Thyroid gland (tissue), 4 donors: Measurements from ENCODE around the gene FMN1. TPM values are rescaled to one million over a fixed set of nuclear protein-coding genes. Genes with fewer than 3 reads are reported as not detected.

ENCODE experiments used
- DNase-seq, 2 donors: peaks; one replicate each; pipeline ENCODE4 v3.0.0-alpha.2; 2019
- H3K27ac ChIP-seq, 3 donors: fragments of 200-600 bp; sonication (generic); 1 replicate in 2 of 3; 2 replicates in 1 of 3; pipeline ENCODE4 v1.5.1; 2016 to 2019; ENCODE audit warnings: mild to moderate bottlenecking in 1 of 3, moderate library complexity in 1 of 3
- H3K27me3 ChIP-seq: fragments of 200-600 bp; sonication (generic); one replicate; pipeline ENCODE4 v1.5.1; 2019
- H3K36me3 ChIP-seq, 2 donors: fragments of 200-600 bp; sonication (generic); one replicate each; pipeline ENCODE4 v1.5.1; 2016 to 2019
- H3K4me1 ChIP-seq, 2 donors: fragments of 200-600 bp; sonication (generic); one replicate each; pipeline ENCODE4 v1.5.1; 2017 to 2019
- H3K4me3 ChIP-seq, 3 donors: fragments of 200-600 bp; sonication (generic); replicated peaks in 1 of 3; 1 replicate in 2 of 3; 2 replicates in 1 of 3; pipeline ENCODE4 v1.5.1; 2016; ENCODE audit warnings: mild to moderate bottlenecking in 1 of 3
- H3K9me3 ChIP-seq: fragments of 200-600 bp; sonication (generic); one replicate; pipeline ENCODE4 v1.5.1; 2017
- POLR2A ChIP-seq, 2 donors: fragments of 450-650 bp; IDR thresholded peaks; one replicate each; pipeline ENCODE4 v1.6.1; 2017; ENCODE audit warnings: antibody characterized with exemption in 2 of 2, mild to moderate bottlenecking in 2 of 2, moderate library complexity in 1 of 2
- WGBS, 2 donors: methylation state at CpG; one replicate each; pipeline ENCODE4 v1.1.5; 2017; 5-methylcytosine and 5-hydroxymethylcytosine counted together
- intact Hi-C: fragments of 100-400 bp; cut with DNase I; formaldehyde crosslinking; loops from one replicate; pipeline ENCODE4 v1.15.1; 2023
- total RNA-seq, 4 donors: library from RNA; depleted of rRNA; stranded (reverse); fragments of >200 nt; gene quantifications; one replicate each; pipeline ENCODE4 v1.2.3, GENCODE V29; 2016
- TF ChIP-seq, protein P1 (sequence below), 6 experiments: fragments of 200-600 bp in 3 of 6; fragments of 450-650 bp in 3 of 6; sonication (generic) in 3 of 6; IDR thresholded peaks; one replicate each; pipeline ENCODE4 v1.5.1; 2016 to 2019; ENCODE audit warnings: antibody characterized with exemption in 6 of 6, mild to moderate bottlenecking in 2 of 6, inconsistent platforms in 1 of 6, moderate library complexity in 1 of 6

Gene FMN1
- total RNA-seq, 4 donors from 2014 or later: 13.8 to 28.3 (median 22.5) TPM

DNA sequence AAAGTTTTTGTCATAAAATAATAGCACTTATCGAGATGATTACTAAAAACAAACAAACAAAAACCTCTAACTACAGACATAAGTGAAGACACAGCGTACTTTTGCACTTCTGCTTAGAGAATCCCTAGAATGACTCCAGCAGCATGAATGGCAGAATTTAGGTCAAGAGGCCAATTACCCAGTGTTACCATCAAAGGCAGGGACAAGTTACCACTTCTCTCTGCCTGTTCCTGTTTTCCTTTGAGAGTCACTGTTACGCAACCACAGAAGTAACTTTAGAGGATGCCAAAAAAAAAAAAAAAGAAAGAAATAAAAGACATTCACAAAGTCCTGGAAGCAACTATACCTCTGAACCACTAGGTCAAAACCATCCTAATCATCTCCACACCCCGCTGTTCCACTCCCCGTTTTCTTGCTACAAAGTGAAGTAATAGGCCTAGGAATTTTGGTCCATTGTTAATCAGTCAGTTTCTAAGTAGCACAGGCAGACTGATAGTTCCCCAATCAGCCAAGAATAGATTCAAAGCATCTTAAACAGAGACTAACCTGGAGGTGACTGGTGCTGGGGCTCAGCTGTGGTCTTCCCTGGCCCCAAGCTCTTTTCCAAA is 41.9 kb downstream of the FMN1 start:
- no peak for TF ChIP-seq POLR2A (IDR thresholded peaks at IDR 0.05)
- TF ChIP-seq, protein P1, sequence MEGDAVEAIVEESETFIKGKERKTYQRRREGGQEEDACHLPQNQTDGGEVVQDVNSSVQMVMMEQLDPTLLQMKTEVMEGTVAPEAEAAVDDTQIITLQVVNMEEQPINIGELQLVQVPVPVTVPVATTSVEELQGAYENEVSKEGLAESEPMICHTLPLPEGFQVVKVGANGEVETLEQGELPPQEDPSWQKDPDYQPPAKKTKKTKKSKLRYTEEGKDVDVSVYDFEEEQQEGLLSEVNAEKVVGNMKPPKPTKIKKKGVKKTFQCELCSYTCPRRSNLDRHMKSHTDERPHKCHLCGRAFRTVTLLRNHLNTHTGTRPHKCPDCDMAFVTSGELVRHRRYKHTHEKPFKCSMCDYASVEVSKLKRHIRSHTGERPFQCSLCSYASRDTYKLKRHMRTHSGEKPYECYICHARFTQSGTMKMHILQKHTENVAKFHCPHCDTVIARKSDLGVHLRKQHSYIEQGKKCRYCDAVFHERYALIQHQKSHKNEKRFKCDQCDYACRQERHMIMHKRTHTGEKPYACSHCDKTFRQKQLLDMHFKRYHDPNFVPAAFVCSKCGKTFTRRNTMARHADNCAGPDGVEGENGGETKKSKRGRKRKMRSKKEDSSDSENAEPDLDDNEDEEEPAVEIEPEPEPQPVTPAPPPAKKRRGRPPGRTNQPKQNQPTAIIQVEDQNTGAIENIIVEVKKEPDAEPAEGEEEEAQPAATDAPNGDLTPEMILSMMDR (IDR thresholded peaks at IDR 0.05): peak in 2 of 6 experiments; percentile 18 to 22
- Histone ChIP-seq H3K27me3 (no peaks in the 10 kb centered on the region), H3K4me1 (peaks cover 0 to 4% of the 10 kb centered on the region in 2 donors), H3K27ac (peak overlapping the region; percentile 28 to 60 (median 31)), H3K36me3 (no peaks in the 10 kb centered on the region), H3K4me3 (no peak overlapping the region), H3K9me3 (no peaks in the 10 kb centered on the region)
- 40 to 49% methylated on average over 5 of the region's 5 CpGs for WGBS, 2 donors
- intact Hi-C loops: no loop called here
- DNase-seq: peak; percentile 22 to 45

DNA sequence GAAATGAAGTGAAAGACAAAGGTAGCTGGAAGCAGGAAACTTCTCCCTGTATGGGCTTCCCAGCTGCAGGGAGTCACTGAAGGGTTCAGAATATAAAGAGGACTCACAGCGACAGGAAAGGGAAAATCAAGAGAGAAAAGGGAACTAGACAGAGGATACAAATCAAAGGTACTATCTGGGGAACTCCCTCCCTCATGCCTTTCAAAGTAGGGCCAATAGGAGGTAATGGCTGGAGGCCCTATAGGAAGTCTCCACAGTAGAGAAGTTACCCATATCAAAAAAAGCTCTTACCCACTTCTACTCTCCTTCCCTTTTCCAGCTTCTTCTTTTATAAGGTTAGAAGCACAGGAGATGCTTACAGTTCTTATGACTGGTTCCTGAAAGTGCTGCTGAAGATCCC is 43.5 kb downstream of the FMN1 start:
- WGBS, 2 donors: 68 to 75% methylated on average over 1 of the region's 1 CpG
- no peaks in the 10 kb centered on the region for H3K36me3 ChIP-seq
- H3K27ac ChIP-seq: no peak overlapping the region
- peaks cover 0 to 4% of the 10 kb centered on the region in 2 donors for H3K4me1 ChIP-seq
- no peak for TF ChIP-seq POLR2A (IDR thresholded peaks at IDR 0.05)
- TF ChIP-seq, protein P1 (IDR thresholded peaks at IDR 0.05): no peak
- DNase-seq: no peak
- no peaks in the 10 kb centered on the region for H3K9me3 ChIP-seq
- no peak overlapping the region for H3K4me3 ChIP-seq
- intact Hi-C loops: no loop called here
- H3K27me3 ChIP-seq: no peaks in the 10 kb centered on the region

DNA sequence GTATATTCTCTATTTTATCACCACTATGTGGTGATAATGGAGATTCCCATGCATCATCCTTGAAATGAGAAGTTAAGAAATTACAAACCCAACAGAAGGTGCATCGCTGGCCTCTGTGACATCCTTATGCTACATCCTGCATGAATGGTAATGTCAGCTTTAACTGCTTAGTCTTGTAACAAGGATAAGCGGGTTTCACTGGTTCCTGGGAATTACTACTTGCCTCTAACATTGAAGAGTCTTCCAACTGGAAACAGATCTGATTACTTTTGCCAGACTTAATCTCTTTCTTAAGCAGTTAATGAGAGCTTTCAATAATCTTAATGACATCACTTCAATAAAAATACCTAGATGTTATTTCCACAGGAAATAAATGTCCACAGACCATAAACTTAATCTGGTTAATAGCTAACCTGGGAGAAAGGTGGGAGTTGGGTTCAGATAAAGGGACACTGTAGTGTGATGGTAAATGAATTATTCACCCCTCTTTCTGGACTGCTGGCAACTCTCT is 44.0 kb downstream of the FMN1 start:
- Histone ChIP-seq H3K9me3 (no peaks in the 10 kb centered on the region), H3K4me3 (no peak overlapping the region), H3K36me3 (no peaks in the 10 kb centered on the region), H3K27ac (no peak overlapping the region), H3K27me3 (no peaks in the 10 kb centered on the region), H3K4me1 (peaks cover 0 to 4% of the 10 kb centered on the region in 2 donors)
- no peak for TF ChIP-seq POLR2A (IDR thresholded peaks at IDR 0.05)
- TF ChIP-seq, protein P1 (IDR thresholded peaks at IDR 0.05): no peak
- DNase-seq: no peak
- intact Hi-C loops: no loop called here
- WGBS, 2 donors: 88 to 95% methylated on average over 2 of the region's 2 CpGs

DNA sequence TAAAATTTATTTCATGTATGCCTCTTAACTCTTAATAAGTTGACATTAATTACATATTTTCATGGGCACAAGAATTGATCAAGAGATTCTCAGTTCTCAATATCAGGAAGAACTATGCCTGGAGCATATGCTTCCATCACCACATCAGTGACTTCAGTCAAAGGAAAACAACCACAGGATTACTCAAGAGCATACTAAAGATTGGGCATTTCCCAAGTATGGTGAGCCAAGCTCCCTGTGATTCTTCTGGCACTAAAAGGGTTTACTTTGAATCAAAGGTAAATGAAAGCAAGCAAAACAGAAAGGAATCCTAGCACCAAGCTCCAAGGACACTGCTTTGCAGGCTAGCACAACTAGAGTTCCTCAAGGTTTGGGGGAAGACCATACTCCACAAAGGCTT is 44.6 kb downstream of the FMN1 start:
- Histone ChIP-seq H3K27ac (no peak overlapping the region), H3K4me1 (peaks cover 0 to 4% of the 10 kb centered on the region in 2 donors), H3K36me3 (no peaks in the 10 kb centered on the region), H3K27me3 (no peaks in the 10 kb centered on the region), H3K9me3 (no peaks in the 10 kb centered on the region), H3K4me3 (no peak overlapping the region)
- DNase-seq: no peak
- intact Hi-C loops: no loop called here
- TF ChIP-seq, protein P1 (IDR thresholded peaks at IDR 0.05): no peak
- TF ChIP-seq POLR2A (IDR thresholded peaks at IDR 0.05): no peak

DNA sequence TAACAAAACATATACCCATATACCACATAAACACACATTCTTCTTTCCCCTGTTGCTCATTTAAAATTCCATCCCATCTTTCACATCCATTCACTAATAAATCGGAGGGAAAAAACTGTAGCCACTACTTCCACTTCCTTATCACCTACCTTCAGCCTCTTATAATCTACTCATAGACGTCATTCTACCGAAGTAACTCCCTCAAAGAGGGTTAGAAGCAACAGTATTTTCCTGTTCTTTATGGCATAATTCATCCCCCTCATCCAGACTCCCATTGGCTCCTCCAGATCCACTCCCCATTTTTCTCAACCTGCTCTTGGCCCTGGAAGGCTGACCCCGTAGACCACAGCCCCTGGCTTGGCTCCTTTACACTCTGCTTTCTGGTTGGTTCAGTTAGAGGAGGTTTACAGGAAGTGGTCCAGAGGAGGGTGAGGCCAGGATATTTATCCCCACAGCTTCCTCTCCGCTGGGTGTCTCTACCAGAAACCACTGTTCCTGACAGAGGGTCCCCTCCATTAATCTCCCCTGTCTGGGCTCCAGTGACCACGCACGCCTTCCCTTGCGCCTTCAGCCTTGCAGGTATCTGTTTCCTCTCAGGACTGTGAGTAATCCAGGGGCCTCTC is 46.3 kb downstream of the FMN1 start:
- Histone ChIP-seq H3K4me3 (no peak overlapping the region), H3K27me3 (no peaks in the 10 kb centered on the region), H3K36me3 (no peaks in the 10 kb centered on the region), H3K9me3 (no peaks in the 10 kb centered on the region), H3K4me1 (peaks cover 0 to 4% of the 10 kb centered on the region in 2 donors), H3K27ac (no peak overlapping the region)
- 78 to 81% methylated on average over 8 of the region's 8 CpGs for WGBS, 2 donors
- intact Hi-C loops: no loop called here
- DNase-seq: no peak
- TF ChIP-seq POLR2A (IDR thresholded peaks at IDR 0.05): no peak
- TF ChIP-seq, protein P1 (IDR thresholded peaks at IDR 0.05): no peak
